PC-9 (cell line): Measurements from ENCODE around the gene NDRG2. TPM values are rescaled to one million over a fixed set of nuclear protein-coding genes. Genes with fewer than 3 reads are reported as not detected.
A peak's percentile ranks its signal among the peaks of the same experiment; 100 is the strongest.

ENCODE experiments used
- BruUV-seq: library from RNA; stranded (reverse); fragments of 400-500 nt; replicated peaks from 2 replicates; lab custom pipeline; 2021; lab: Mats Ljungman, UMichigan
- CTCF ChIA-PET: fragments of 300-600 bp; sonication (Branson Sonifier 250); formaldehyde crosslinking; loops from one replicate; lab custom pipeline; 2022; ENCODE audit warnings: antibody characterized with exemption; lab: Charles Lee
- POLR2A ChIA-PET: fragments of 300-600 bp; sonication (Branson Sonifier 250); formaldehyde crosslinking; loops from one replicate; lab custom pipeline; 2022; ENCODE audit warnings: antibody characterized with exemption; ENCODE audit not compliant: unreplicated experiment; lab: Charles Lee
- DNase-seq, 2 experiments: peaks; one replicate each; pipeline versions ENCODE4 v3.0.0 to v3.0.0-alpha.2; 2015 to 2022; ENCODE audit warnings: mixed read lengths in 1 of 2
- H2AFZ ChIP-seq: fragments of 200-600 bp; sonication (generic); 2 replicates; pipeline ENCODE4 v1.8.1; 2017; ENCODE audit warnings: antibody characterized with exemption
- H3F3A ChIP-seq: fragments of 200-600 bp; sonication (generic); 2 replicates; pipeline ENCODE4 v1.8.1; 2017; ENCODE audit warnings: antibody characterized with exemption, mild to moderate bottlenecking, low read depth; ENCODE audit not compliant: insufficient read depth
- H3K27ac ChIP-seq: fragments of 200-600 bp; sonication (generic); 2 replicates; pipeline ENCODE4 v1.6.1; 2016; ENCODE audit warnings: mixed run types
- H3K27me3 ChIP-seq: fragments of 200-600 bp; sonication (generic); 2 replicates; pipeline ENCODE4 v1.6.1; 2016; ENCODE audit warnings: low read depth, mixed run types; ENCODE audit not compliant: insufficient read depth
- H3K36me3 ChIP-seq: fragments of 200-600 bp; sonication (generic); 2 replicates; pipeline ENCODE4 v1.6.1; 2016; ENCODE audit warnings: low read depth, mixed run types
- H3K4me1 ChIP-seq: fragments of 200-600 bp; sonication (generic); replicated peaks from 2 replicates; pipeline ENCODE4 v1.6.1; 2016; ENCODE audit warnings: mixed run types; ENCODE audit not compliant: insufficient read depth
- H3K4me2 ChIP-seq: fragments of 200-600 bp; sonication (generic); 2 replicates; pipeline ENCODE4 v1.6.1; 2017; ENCODE audit warnings: mixed run types
- H3K4me3 ChIP-seq: fragments of 200-600 bp; sonication (generic); 2 replicates; pipeline ENCODE4 v1.6.1; 2016; ENCODE audit warnings: mixed run types
- H3K79me2 ChIP-seq: fragments of 200-600 bp; sonication (generic); 2 replicates; pipeline ENCODE4 v1.6.1; 2017; ENCODE audit warnings: low read depth, mixed run types
- H3K9me2 ChIP-seq: fragments of 200-600 bp; sonication (generic); 2 replicates; pipeline ENCODE4 v1.8.1; 2017; ENCODE audit warnings: mild to moderate bottlenecking; ENCODE audit not compliant: insufficient read depth
- H3K9me3 ChIP-seq: fragments of 200-600 bp; sonication (generic); 2 replicates; pipeline ENCODE4 v1.8.1; 2016; ENCODE audit warnings: low read depth; ENCODE audit not compliant: insufficient read depth
- H4K20me1 ChIP-seq: fragments of 200-600 bp; sonication (generic); 2 replicates; pipeline ENCODE4 v1.8.1; 2017; ENCODE audit not compliant: insufficient read depth
- EZH2 ChIP-seq: fragments of 200-600 bp; sonication (generic); IDR thresholded peaks from 2 replicates; pipeline ENCODE4 v1.8.0; 2017; ENCODE audit warnings: antibody characterized with exemption, low read depth
- intact Hi-C: fragments of 100-400 bp; cut with micrococcal nuclease; formaldehyde crosslinking; loops from one replicate; pipeline ENCODE4 v1.10.0; 2022; ENCODE audit not compliant: unreplicated experiment
- total RNA-seq: library from RNA; stranded (reverse); gene quantifications from 2 replicates; pipeline ENCODE4 v1.2.3, GENCODE V29; 2021
- TF ChIP-seq, protein P1 (sequence below): fragments of 200-600 bp; sonication (generic); conservative IDR thresholded peaks from 2 replicates; pipeline ENCODE4 v1.6.1; 2017; ENCODE audit warnings: mixed run types, antibody characterized with exemption, mild to moderate bottlenecking, moderate library complexity

Gene NDRG2
- total RNA-seq, 1 experiment from 2014 or later: 12.2 TPM

DNA sequence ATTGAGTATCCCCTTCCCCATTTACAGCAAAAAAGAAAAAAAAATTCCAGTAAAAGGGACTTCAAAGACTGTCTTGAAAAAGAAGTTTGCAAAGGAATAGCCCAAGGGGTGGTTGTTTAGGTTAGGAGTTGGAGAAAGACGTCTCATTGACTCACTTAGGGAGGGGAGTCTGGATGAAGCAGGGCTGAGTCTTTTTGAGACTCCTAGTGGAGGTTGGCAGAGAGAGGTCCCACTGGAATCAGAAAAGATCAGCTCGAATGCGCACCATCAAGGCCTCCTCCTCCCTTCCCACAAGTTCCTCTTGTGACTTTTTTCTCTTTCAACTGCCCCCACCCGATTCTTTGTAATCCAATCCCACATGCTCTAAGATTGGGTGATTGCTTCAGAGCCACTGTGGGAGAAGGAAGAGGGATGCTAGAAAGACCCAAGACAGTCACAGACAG lies 47.2 kb upstream of the NDRG2 start:
- Histone ChIP-seq H3K36me3 (no peaks in the 10 kb centered on the region), H3K27ac (no peak overlapping the region), H3K9me3 (no peaks in the 10 kb centered on the region), H3K4me3 (peak overlapping the region; percentile 64; the same call in 1 of the 2 replicates), H3K79me2 (no peaks in the 10 kb centered on the region), H3K27me3 (no peaks in the 10 kb centered on the region; the same call in none of the 2 replicates), H3K9me2 (no peaks in the 10 kb centered on the region), H3K4me2 (peak overlapping the region; percentile 83), H3K4me1 (no peaks in the 10 kb centered on the region), H3F3A (no peaks in the 10 kb centered on the region), H2AFZ (no peak overlapping the region), H4K20me1 (no peaks in the 10 kb centered on the region)
- TF ChIP-seq, protein P1, sequence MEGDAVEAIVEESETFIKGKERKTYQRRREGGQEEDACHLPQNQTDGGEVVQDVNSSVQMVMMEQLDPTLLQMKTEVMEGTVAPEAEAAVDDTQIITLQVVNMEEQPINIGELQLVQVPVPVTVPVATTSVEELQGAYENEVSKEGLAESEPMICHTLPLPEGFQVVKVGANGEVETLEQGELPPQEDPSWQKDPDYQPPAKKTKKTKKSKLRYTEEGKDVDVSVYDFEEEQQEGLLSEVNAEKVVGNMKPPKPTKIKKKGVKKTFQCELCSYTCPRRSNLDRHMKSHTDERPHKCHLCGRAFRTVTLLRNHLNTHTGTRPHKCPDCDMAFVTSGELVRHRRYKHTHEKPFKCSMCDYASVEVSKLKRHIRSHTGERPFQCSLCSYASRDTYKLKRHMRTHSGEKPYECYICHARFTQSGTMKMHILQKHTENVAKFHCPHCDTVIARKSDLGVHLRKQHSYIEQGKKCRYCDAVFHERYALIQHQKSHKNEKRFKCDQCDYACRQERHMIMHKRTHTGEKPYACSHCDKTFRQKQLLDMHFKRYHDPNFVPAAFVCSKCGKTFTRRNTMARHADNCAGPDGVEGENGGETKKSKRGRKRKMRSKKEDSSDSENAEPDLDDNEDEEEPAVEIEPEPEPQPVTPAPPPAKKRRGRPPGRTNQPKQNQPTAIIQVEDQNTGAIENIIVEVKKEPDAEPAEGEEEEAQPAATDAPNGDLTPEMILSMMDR: no peak
- TF ChIP-seq EZH2: no peak
- intact Hi-C loops: no loop called here
- POLR2A ChIA-PET: interaction anchor here (0.6 to 0.7 kb wide), 3 partner anchors 55 to 165 kb away, joined by 5 to 16 read pairs (median 16); no protein-coding TSS in a partner anchor
- TSS peak; percentile 39 for BruUV-seq
- CTCF ChIA-PET: interaction anchor here (0.6 to 1.2 kb wide), 5 partner anchors 24 to 365 kb away, joined by 3 to 7 read pairs (median 5); partner anchors contain the start of gene RNASE1
- DNase-seq: no peak

DNA sequence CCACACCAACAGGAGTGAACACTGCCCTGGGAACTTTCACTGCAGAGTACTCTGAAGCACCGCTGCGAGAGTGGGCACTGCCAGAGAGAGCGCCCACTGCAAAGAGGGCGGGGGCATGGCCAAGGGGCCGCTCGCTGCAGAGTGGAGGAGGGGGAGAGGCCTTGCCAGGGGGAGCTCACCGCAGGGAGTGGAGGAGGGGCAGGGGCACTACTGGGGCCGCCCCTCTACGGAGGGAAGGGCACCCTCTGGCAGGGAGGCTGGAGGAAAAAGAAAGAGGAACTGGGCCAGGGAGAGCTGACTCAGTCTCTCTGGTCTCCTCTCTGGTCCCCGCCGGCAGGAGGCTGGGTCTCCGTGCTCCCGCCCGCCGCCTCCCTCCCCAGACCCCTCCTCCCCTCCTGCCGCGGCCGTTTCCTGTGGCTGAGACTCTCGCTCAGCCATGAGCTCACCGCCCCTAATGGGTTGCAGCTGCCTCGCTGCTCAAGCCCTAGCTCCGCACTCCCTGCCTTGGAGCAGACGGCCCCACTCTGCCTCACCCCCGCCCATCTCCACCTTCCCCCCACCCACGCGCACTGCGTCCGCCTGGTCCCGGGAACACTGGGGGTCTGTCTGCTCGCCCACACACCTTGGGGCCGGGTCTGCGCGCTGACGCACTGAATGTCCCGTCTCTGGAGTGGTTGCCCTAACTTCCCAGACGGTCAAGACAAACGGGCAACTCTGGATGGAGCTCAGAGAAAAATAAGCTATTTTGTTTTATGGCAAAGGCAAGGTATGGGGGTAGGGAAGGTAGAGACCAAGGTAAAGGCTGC lies 46.6 kb upstream of the NDRG2 start:
- POLR2A ChIA-PET: interaction anchor here (0.5 to 0.8 kb wide), 8 partner anchors 15 to 366 kb away, joined by 3 to 16 read pairs (median 5); no protein-coding TSS in a partner anchor
- Histone ChIP-seq H3K4me3 (peak overlapping the region; percentile 64), H3K79me2 (no peaks in the 10 kb centered on the region), H3F3A (no peaks in the 10 kb centered on the region), H2AFZ (peak overlapping the region; percentile 79; the same call in 1 of the 2 replicates), H3K27me3 (no peaks in the 10 kb centered on the region; the same call in none of the 2 replicates), H3K9me3 (no peaks in the 10 kb centered on the region), H3K4me2 (peak overlapping the region; percentile 83), H3K36me3 (no peaks in the 10 kb centered on the region), H3K27ac (no peak overlapping the region), H3K9me2 (no peaks in the 10 kb centered on the region), H4K20me1 (no peaks in the 10 kb centered on the region), H3K4me1 (no peaks in the 10 kb centered on the region)
- intact Hi-C loops: no loop called here
- CTCF ChIA-PET: interaction anchor here (0.6 to 1.8 kb wide), 6 partner anchors 24 to 366 kb away, joined by 3 to 9 read pairs (median 6); partner anchors contain the start of gene RNASE1
- TF ChIP-seq, protein P1: no peak
- no peak for TF ChIP-seq EZH2
- DNase-seq: peak in 1 of 2 experiments; percentile 47
- no TSS peak for BruUV-seq

DNA sequence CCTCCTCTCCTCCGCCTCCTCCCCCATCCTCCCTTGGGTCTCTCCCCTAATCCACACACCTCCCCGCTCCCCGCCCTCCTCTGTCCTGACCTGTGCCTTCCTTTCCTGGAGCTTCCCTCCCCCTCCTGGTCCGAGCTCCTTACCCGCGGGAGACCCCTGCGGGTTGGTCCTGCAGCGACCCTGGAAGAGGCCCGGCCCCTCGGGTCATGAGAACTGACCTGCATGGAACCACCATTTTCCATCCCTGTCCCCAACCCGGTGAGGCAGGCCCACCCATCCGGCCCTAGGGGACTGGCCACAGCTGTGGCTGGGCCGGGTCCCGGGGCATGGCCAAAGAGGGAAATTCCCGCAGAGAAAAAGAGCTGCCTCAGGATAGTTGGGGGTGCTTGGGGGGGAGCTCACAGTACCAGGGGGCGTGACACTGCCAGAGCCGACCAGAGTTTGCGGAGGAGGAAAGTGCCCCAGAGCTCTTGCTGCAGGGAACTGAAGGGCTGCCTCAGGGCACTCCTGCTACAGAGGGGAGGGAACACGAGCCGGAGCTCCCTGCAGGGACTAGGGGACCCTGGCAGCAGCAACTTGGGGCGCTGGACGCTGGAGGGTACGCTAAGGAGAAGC lies 45.9 kb upstream of the NDRG2 start:
- intact Hi-C loops: no loop called here
- Histone ChIP-seq H3K36me3 (no peaks in the 10 kb centered on the region), H3K9me2 (no peaks in the 10 kb centered on the region), H3K79me2 (no peaks in the 10 kb centered on the region), H3K27ac (no peak overlapping the region), H4K20me1 (no peaks in the 10 kb centered on the region), H3K4me3 (peak overlapping the region; percentile 64), H2AFZ (peak overlapping the region; percentile 79), H3K4me2 (peak overlapping the region; percentile 83), H3K27me3 (no peaks in the 10 kb centered on the region; the same call in none of the 2 replicates), H3K9me3 (no peaks in the 10 kb centered on the region), H3F3A (no peaks in the 10 kb centered on the region), H3K4me1 (no peaks in the 10 kb centered on the region)
- CTCF ChIA-PET: interaction anchor here (0.6 to 1.8 kb wide), 9 partner anchors 8 to 432 kb away, joined by 3 to 9 read pairs (median 6); no protein-coding TSS in a partner anchor
- TF ChIP-seq, protein P1: no peak
- no peak for TF ChIP-seq EZH2
- BruUV-seq: no TSS peak
- POLR2A ChIA-PET: interaction anchor here (0.5 to 0.8 kb wide), 4 partner anchors 15 to 366 kb away, joined by 3 to 6 read pairs (median 4); no protein-coding TSS in a partner anchor
- DNase-seq: no peak
